ENCODE measurements around the gene ARHGEF3. TPM values are rescaled to one million over a fixed set of nuclear protein-coding genes. Genes with fewer than 3 reads are reported as not detected.

The ARHGEF3 gene
- total RNA-seq, 2 experiments from 2014 or later, result 63.0 to 66.5 TPM

GRCh38 chr3:56839784-56840715, 38.3 kb upstream of the ARHGEF3 start:
- Mint-ChIP-seq H3K36me3 (ENCODE audit: low read depth) (peaks cover 5% of the 10 kb centered on the region), H3K9me3 (no peaks in the 10 kb centered on the region), H3K27me3 (no peaks in the 10 kb centered on the region), H3K4me3 (no peak overlapping the region), H3K4me1 (ENCODE audit: low read depth) (peaks cover 41% of the 10 kb centered on the region), H3K27ac (no peak overlapping the region)
- ATAC-seq (no peak), DNase-seq (no peak)
- CTCF ChIA-PET, result interaction anchor here (1.5 to 2.3 kb wide), 4 partner anchors 20 to 148 kb away, joined by 3 to 8 read pairs (median 6); no protein-coding TSS in a partner anchor
- intact Hi-C loops (cut with micrococcal nuclease), result no loop called here
- POLR2A ChIA-PET, result interaction anchor here (0.6 to 1.7 kb wide), 3 partner anchors 9 to 120 kb away, joined by 3 to 5 read pairs (median 4); no protein-coding TSS in a partner anchor
- TF ChIP-seq CTCF (IDR thresholded peaks at IDR 0.05), result no peak

GRCh38 chr3:56838448-56838847, 36.7 kb upstream of the ARHGEF3 start:
- intact Hi-C loops (cut with micrococcal nuclease), result no loop called here
- no peak for TF ChIP-seq CTCF (IDR thresholded peaks at IDR 0.05)

GRCh38 chr3:56837196-56837955, 35.6 kb upstream of the ARHGEF3 start:
- ChIA-PET CTCF (interaction anchor here (0.7 to 2.7 kb wide), 7 partner anchors 9 to 151 kb away, joined by 3 to 8 read pairs (median 3); partner anchors contain the start of gene ARHGEF3), POLR2A (interaction anchor here (1.4 kb wide), 1 partner anchor 22 kb away, joined by 4 read pairs; no protein-coding TSS in a partner anchor)
- H3K36me3 Mint-ChIP-seq (ENCODE audit: low read depth), result peaks cover 4% of the 10 kb centered on the region
- peak; percentile 53 for ATAC-seq
- no peaks in the 10 kb centered on the region for H3K9me3 Mint-ChIP-seq
- DNase-seq, result peak; percentile 35
- no peak overlapping the region for H3K4me3 Mint-ChIP-seq
- H3K4me1 Mint-ChIP-seq (ENCODE audit: low read depth), result peaks cover 44% of the 10 kb centered on the region
- H3K27me3 Mint-ChIP-seq, result no peaks in the 10 kb centered on the region
- intact Hi-C loops (cut with micrococcal nuclease), result no loop called here
- no peak for TF ChIP-seq CTCF (IDR thresholded peaks at IDR 0.05)
- no peak overlapping the region for H3K27ac Mint-ChIP-seq

More at GRCh38 chr3:56838448-56838847, 36.7 kb upstream of the ARHGEF3 start:
- ChIA-PET POLR2A (no interaction called here), CTCF (interaction anchor here (1.2 to 2.7 kb wide), 3 partner anchors 8 to 38 kb away, joined by 3 to 8 read pairs (median 3); partner anchors contain the start of gene ARHGEF3)
- H3K9me3 Mint-ChIP-seq, result no peaks in the 10 kb centered on the region
- H3K4me1 Mint-ChIP-seq (ENCODE audit: low read depth), result peaks cover 39% of the 10 kb centered on the region
- H3K27ac Mint-ChIP-seq, result no peak overlapping the region
- ATAC-seq (no peak), DNase-seq (no peak)
- no peaks in the 10 kb centered on the region for H3K27me3 Mint-ChIP-seq
- H3K36me3 Mint-ChIP-seq (ENCODE audit: low read depth), result peaks cover 4% of the 10 kb centered on the region
- H3K4me3 Mint-ChIP-seq, result no peak overlapping the region

- H3K27me3 Mint-ChIP-seq, result no peaks in the 10 kb centered on the region
- ChIA-PET POLR2A (interaction anchor here (1.4 kb wide), 1 partner anchor 23 kb away, joined by 4 read pairs; no protein-coding TSS in a partner anchor), CTCF (interaction anchor here (0.7 to 2.7 kb wide), 6 partner anchors 10 to 152 kb away, joined by 3 to 8 read pairs (median 4); partner anchors contain the start of gene ARHGEF3)
- peaks cover 4% of the 10 kb centered on the region for H3K36me3 Mint-ChIP-seq (ENCODE audit: low read depth)
- H3K4me3 Mint-ChIP-seq, result no peak overlapping the region
- intact Hi-C loops (cut with micrococcal nuclease), result no loop called here
- ATAC-seq (no peak), DNase-seq (no peak)
- TF ChIP-seq CTCF (IDR thresholded peaks at IDR 0.05), result no peak
- no peak overlapping the region for H3K27ac Mint-ChIP-seq
- H3K4me1 Mint-ChIP-seq (ENCODE audit: low read depth), result peaks cover 44% of the 10 kb centered on the region
- H3K9me3 Mint-ChIP-seq, result no peaks in the 10 kb centered on the region
Observed at GRCh38 chr3:56836276-56837163, 34.8 kb upstream of the ARHGEF3 start.

Measured in activated CD8-positive, alpha-beta T cell treated with anti-CD3 and anti-CD28 coated beads for 36 hours (primary cell).